Esophagus muscularis mucosa (tissue), 4 donors: ENCODE data around the gene DYNC1I1.

ENCODE experiments used
- CTCF ChIP-seq, 3 experiments: fragments of 200-600 bp in 2 of 3; fragments of 450-650 bp in 1 of 3; sonication (generic) in 2 of 3; IDR thresholded peaks; one replicate each; pipeline ENCODE4 v1.5.1; 2017 to 2019; ENCODE audit warnings: antibody characterized with exemption in 3 of 3, mild to moderate bottlenecking in 2 of 3, moderate library complexity in 1 of 3
- EP300 ChIP-seq: sonication (generic); formaldehyde crosslinking; IDR thresholded peaks from one replicate; pipeline ENCODE4 v1.6.1; 2017; ENCODE audit warnings: antibody characterized with exemption
- POLR2A ChIP-seq: fragments of 450-650 bp; IDR thresholded peaks from one replicate; pipeline ENCODE4 v1.6.1; 2017; ENCODE audit warnings: antibody characterized with exemption, moderate library complexity, mild to moderate bottlenecking, low read depth
- POLR2AphosphoS5 ChIP-seq, 2 donors: sonication (generic); formaldehyde crosslinking; IDR thresholded peaks; one replicate each; pipeline ENCODE4 v1.6.1; 2017; ENCODE audit warnings: antibody characterized with exemption in 2 of 2

GRCh38 chr7:95820778-95821177, 48.4 kb downstream of the DYNC1I1 start:
- TF ChIP-seq POLR2A (no peak), POLR2AphosphoS5 (IDR thresholded peaks at IDR 0.05) (no peak), CTCF (IDR thresholded peaks at IDR 0.05) (no peak), EP300 (no peak)
